Endothelial cell of umbilical vein (primary cell): ENCODE measurements around the gene TTLL13. TPM values are rescaled to one million over a fixed set of nuclear protein-coding genes. Genes with fewer than 3 reads are reported as not detected.

ENCODE experiments used
- BruUV-seq: library from RNA; stranded (reverse); fragments of 400-500 nt; replicated peaks from 2 replicates; lab custom pipeline; 2021; lab: Mats Ljungman, UMichigan
- CTCF ChIA-PET: fragments of 300-600, 350-600 bp; sonication (Branson Sonifier 250); formaldehyde crosslinking; loops from one replicate; lab custom pipeline; 2021; ENCODE audit warnings: antibody characterized with exemption, inconsistent platforms; lab: Charles Lee
- POLR2A ChIA-PET: fragments of 300-600, 350-600 bp; sonication (Branson Sonifier 250); formaldehyde crosslinking; loops from one replicate; lab custom pipeline; 2021; ENCODE audit warnings: antibody characterized with exemption, inconsistent platforms; lab: Charles Lee
- DNase-seq: peaks from one replicate; pipeline ENCODE4 v3.0.0-alpha.2; 2011; ENCODE audit warnings: low read depth, low spot score
- FAIRE-seq: peaks from 2 replicates; lab custom pipeline; 2011; peaks lifted over from hg19 to GRCh38; lab: Jason Lieb, UNC
- H2AFZ ChIP-seq: 2 replicates; pipeline ENCODE4 v1.6.0; 2012; ENCODE audit warnings: low read depth, low read length, control low read depth, inconsistent platforms
- H3K27ac ChIP-seq: 2 replicates; pipeline ENCODE4 v1.5.1; 2011; ENCODE audit warnings: low read depth, mild to moderate bottlenecking, control low read depth, low read length, moderate library complexity; ENCODE audit not compliant: insufficient read depth
- H3K27me3 ChIP-seq, 2 experiments: 2 replicates each; pipeline versions ENCODE4 v1.6.0 to v1.6.1; 2011; ENCODE audit warnings: low read length in 2 of 2, mixed read lengths in 1 of 2; ENCODE audit not compliant: control insufficient read depth in 2 of 2, insufficient read depth in 2 of 2
- H3K36me3 ChIP-seq, 2 experiments: 2 replicates in 1 of 2; 3 replicates in 1 of 2; pipeline ENCODE4 v1.5.1; 2011; ENCODE audit warnings: low read length in 2 of 2, mild to moderate bottlenecking in 1 of 2, moderate library complexity in 1 of 2; ENCODE audit not compliant: control insufficient read depth in 2 of 2, insufficient read depth in 2 of 2; ENCODE audit errors: extremely low read depth in 1 of 2
- H3K4me1 ChIP-seq: 3 replicates; pipeline ENCODE4 v1.5.1; 2011; ENCODE audit warnings: mild to moderate bottlenecking, low read length; ENCODE audit not compliant: control insufficient read depth, insufficient read depth; ENCODE audit errors: extremely low read depth
- H3K4me2 ChIP-seq: 2 replicates; pipeline ENCODE4 v1.6.1; 2011; ENCODE audit warnings: low read length, control low read depth, mixed read lengths; ENCODE audit not compliant: insufficient read depth
- H3K4me3 ChIP-seq, 3 experiments: fragments of 200-600 bp in 1 of 3; sonication (generic), shearing (Covaris generic) in 1 of 3; replicated peaks in 1 of 3; 2 replicates each; pipeline ENCODE4 v1.5.1; 2011 to 2016; ENCODE audit warnings: control low read depth in 3 of 3, low read length in 3 of 3, mild to moderate bottlenecking in 2 of 3, inconsistent platforms in 1 of 3, low read depth in 1 of 3, moderate library complexity in 1 of 3; ENCODE audit not compliant: insufficient read depth in 1 of 3
- H3K79me2 ChIP-seq: 2 replicates; pipeline ENCODE4 v1.6.0; 2012; ENCODE audit warnings: low read length, inconsistent platforms; ENCODE audit not compliant: control insufficient read depth, insufficient read depth
- H3K9ac ChIP-seq: replicated peaks from 2 replicates; pipeline ENCODE3; 2011; ENCODE audit warnings: low read length, control low read depth; ENCODE audit not compliant: insufficient read depth; ENCODE audit errors: extremely low read depth
- H3K9me1 ChIP-seq: replicated peaks from 3 replicates; pipeline ENCODE4 v1.6.0; 2011; ENCODE audit warnings: mild to moderate bottlenecking, low read length; ENCODE audit not compliant: control insufficient read depth, insufficient read depth; ENCODE audit errors: extremely low read depth
- H3K9me3 ChIP-seq: replicated peaks from 2 replicates; pipeline ENCODE4 v1.5.1; 2012; ENCODE audit warnings: low read length, inconsistent platforms; ENCODE audit not compliant: control insufficient read depth, insufficient read depth
- H4K20me1 ChIP-seq: replicated peaks from 2 replicates; pipeline ENCODE3; 2011; ENCODE audit warnings: mild to moderate bottlenecking, low read length; ENCODE audit not compliant: control insufficient read depth, insufficient read depth; ENCODE audit errors: extremely low read depth
- EZH2 ChIP-seq: IDR thresholded peaks from 2 replicates; pipeline ENCODE4 v1.6.1; 2012; ENCODE audit warnings: borderline replicate concordance, low read depth, mild to moderate bottlenecking, moderate library complexity, low read length, inconsistent platforms; ENCODE audit not compliant: severe bottlenecking
- FOS ChIP-seq: IDR thresholded peaks from 2 replicates; pipeline ENCODE4 v1.6.1; 2011; ENCODE audit warnings: mild to moderate bottlenecking, low read length, moderate library complexity, borderline replicate concordance; ENCODE audit not compliant: insufficient read depth
- GATA2 ChIP-seq: IDR thresholded peaks from 2 replicates; pipeline ENCODE4 v1.7.0; 2011; ENCODE audit warnings: low read depth, mild to moderate bottlenecking, moderate library complexity, mixed read lengths, low read length; ENCODE audit not compliant: insufficient read length, insufficient read depth
- JUN ChIP-seq: IDR thresholded peaks from 2 replicates; pipeline ENCODE4 v1.6.1; 2011; ENCODE audit warnings: borderline replicate concordance, low read depth; ENCODE audit not compliant: insufficient read length, insufficient read depth
- MAX ChIP-seq: IDR thresholded peaks from 2 replicates; pipeline ENCODE4 v1.6.1; 2011; ENCODE audit not compliant: insufficient read depth, insufficient read length
- MYC ChIP-seq: IDR thresholded peaks from one replicate; pipeline ENCODE4 v1.6.1; 2011; ENCODE audit warnings: mild to moderate bottlenecking, low read depth, low read length
- POLR2A ChIP-seq: IDR thresholded peaks from 2 replicates; pipeline ENCODE4 v1.6.1; 2012; ENCODE audit warnings: low read depth, mild to moderate bottlenecking, control low read depth, low read length
- POLR2AphosphoS5 ChIP-seq: IDR thresholded peaks from 2 replicates; pipeline ENCODE4 v1.6.1; 2012; ENCODE audit warnings: low read depth, mild to moderate bottlenecking, control low read depth, low read length, moderate library complexity; ENCODE audit not compliant: insufficient read depth
- dilution Hi-C: fragments of 300-500 bp; cut with MboI; formaldehyde crosslinking; loops from one replicate; pipeline ENCODE4 v1.15.0; 2019; ENCODE audit warnings: low sequenced_read_pairs; ENCODE audit not compliant: extremely low pct_ligation_motif_present
- intact Hi-C: fragments of 100-400 bp; cut with micrococcal nuclease; formaldehyde crosslinking; loops from one replicate; pipeline ENCODE4 v1.10.0; 2022
- polyA plus RNA-seq, 4 experiments: library from polyadenylated mRNA; depleted of rRNA in 3 of 4; stranded (reverse) in 3 of 4; unstranded in 1 of 4; fragments of >200 nt; gene quantifications; 2 replicates each; pipeline versions ENCODE4 v1.2.1 to v1.2.3, GENCODE V29; 2011 to 2012; ENCODE audit warnings: missing spikeins in 1 of 4
- total RNA-seq: library from RNA; stranded (reverse); gene quantifications from 2 replicates; pipeline ENCODE4 v1.2.3, GENCODE V29; 2021
- TF ChIP-seq, protein P1 (sequence below), 2 donors: IDR thresholded peaks; 1 replicate in 1 of 2; 2 replicates in 1 of 2; pipeline ENCODE4 v1.5.1; 2011; ENCODE audit warnings: low read length in 2 of 2, mild to moderate bottlenecking in 2 of 2, moderate library complexity in 2 of 2, control low read depth in 1 of 2, inconsistent platforms in 1 of 2, low read depth in 1 of 2; ENCODE audit not compliant: insufficient read depth in 1 of 2; ENCODE audit errors: extremely low read depth in 1 of 2

The TTLL13 gene
- total and polyA plus RNA-seq, 2 donors (not counting 3 experiments of a cell fraction or from before 2014, with no cell fraction given): 0.04 TPM; not detected in 1

DNA sequence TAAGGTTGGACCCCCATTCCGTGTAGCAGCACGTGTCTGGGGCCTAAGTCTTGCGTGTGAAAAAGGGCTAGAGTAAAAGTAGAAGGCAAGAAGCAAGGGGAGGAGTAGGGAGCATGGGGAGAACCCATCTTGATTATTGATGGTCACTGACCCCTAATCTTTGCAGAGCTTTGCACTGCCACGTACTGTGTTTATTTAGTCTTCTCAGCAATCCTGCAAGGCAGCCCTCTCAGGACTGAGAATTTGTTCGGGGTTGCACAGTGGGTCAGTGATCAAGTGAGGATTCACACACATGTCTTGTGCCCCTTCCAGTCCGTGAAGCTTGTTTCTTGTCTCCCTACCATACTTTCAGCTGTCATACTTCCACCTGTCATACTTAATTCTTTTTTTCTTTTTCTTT lies 41.0 kb upstream of the TTLL13 start:
- Histone ChIP-seq H3K9me1 (no peaks in the 10 kb centered on the region), H3K9me3 (no peaks in the 10 kb centered on the region), H3K27me3 (no peaks in the 10 kb centered on the region), H3K36me3 (no peaks in the 10 kb centered on the region), H3K4me2 (no peak overlapping the region), H3K4me3 (no peak overlapping the region), H4K20me1 (no peaks in the 10 kb centered on the region), H3K4me1 (peaks cover 12% of the 10 kb centered on the region), H3K79me2 (no peaks in the 10 kb centered on the region), H3K9ac (no peak overlapping the region), H2AFZ (no peak overlapping the region), H3K27ac (no peak overlapping the region)
- intact Hi-C loops (no loop called here), dilution Hi-C loops (no loop called here)
- DNase-seq (no peak), FAIRE-seq (no peak)
- BruUV-seq: no TSS peak
- CTCF ChIA-PET: interaction anchor here (1.1 kb wide), 1 partner anchor 13 kb away, joined by 4 read pairs; no protein-coding TSS in a partner anchor
- POLR2A ChIA-PET: no interaction called here
- TF ChIP-seq POLR2AphosphoS5: no peak
- TF ChIP-seq, protein P1, sequence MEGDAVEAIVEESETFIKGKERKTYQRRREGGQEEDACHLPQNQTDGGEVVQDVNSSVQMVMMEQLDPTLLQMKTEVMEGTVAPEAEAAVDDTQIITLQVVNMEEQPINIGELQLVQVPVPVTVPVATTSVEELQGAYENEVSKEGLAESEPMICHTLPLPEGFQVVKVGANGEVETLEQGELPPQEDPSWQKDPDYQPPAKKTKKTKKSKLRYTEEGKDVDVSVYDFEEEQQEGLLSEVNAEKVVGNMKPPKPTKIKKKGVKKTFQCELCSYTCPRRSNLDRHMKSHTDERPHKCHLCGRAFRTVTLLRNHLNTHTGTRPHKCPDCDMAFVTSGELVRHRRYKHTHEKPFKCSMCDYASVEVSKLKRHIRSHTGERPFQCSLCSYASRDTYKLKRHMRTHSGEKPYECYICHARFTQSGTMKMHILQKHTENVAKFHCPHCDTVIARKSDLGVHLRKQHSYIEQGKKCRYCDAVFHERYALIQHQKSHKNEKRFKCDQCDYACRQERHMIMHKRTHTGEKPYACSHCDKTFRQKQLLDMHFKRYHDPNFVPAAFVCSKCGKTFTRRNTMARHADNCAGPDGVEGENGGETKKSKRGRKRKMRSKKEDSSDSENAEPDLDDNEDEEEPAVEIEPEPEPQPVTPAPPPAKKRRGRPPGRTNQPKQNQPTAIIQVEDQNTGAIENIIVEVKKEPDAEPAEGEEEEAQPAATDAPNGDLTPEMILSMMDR (IDR thresholded peaks at IDR 0.05; ENCODE audit: extremely low read depth in 1 of 2, insufficient read depth in 1 of 2, low read depth in 1 of 2, low read length in 2 of 2): no peak

- Histone ChIP-seq H3K4me3 (no peak overlapping the region), H3K27me3 (no peaks in the 10 kb centered on the region), H3K9me3 (no peaks in the 10 kb centered on the region), H3K36me3 (no peaks in the 10 kb centered on the region), H3K4me1 (peaks cover 12% of the 10 kb centered on the region), H3K79me2 (no peaks in the 10 kb centered on the region), H3K27ac (no peak overlapping the region), H3K9me1 (no peaks in the 10 kb centered on the region), H4K20me1 (no peaks in the 10 kb centered on the region), H2AFZ (no peak overlapping the region), H3K9ac (no peak overlapping the region), H3K4me2 (no peak overlapping the region)
- POLR2A ChIA-PET: no interaction called here
- intact Hi-C loops: no loop called here
- dilution Hi-C loops: no loop called here
- no peak for DNase-seq
- BruUV-seq: no TSS peak
- CTCF ChIA-PET: interaction anchor here (1.5 kb wide), 1 partner anchor 8 kb away, joined by 5 read pairs; the partner anchor contains the start of gene SEMA4B
- no peak for TF ChIP-seq POLR2AphosphoS5
- TF ChIP-seq MYC: no peak
- no peak for TF ChIP-seq POLR2A
- no peak for TF ChIP-seq EZH2
- TF ChIP-seq FOS: no peak
- no peak for TF ChIP-seq MAX
- no peak for TF ChIP-seq GATA2
- TF ChIP-seq, protein P1 (IDR thresholded peaks at IDR 0.05; ENCODE audit: extremely low read depth in 1 of 2, insufficient read depth in 1 of 2, low read depth in 1 of 2, low read length in 2 of 2): no peak
- TF ChIP-seq JUN: no peak
- no peak for FAIRE-seq
These were observed 39.8 kb upstream of the TTLL13 start for GRCh38 chr15:90209591-90209990.
